AG09309 (cell line): ENCODE data around the gene MBLAC1.

Source experiments
- DNase-seq: peaks from one replicate; pipeline ENCODE4 v3.0.0-alpha.2; 2010; ENCODE audit warnings: low read depth
- H3K4me3 ChIP-seq: 2 replicates; pipeline ENCODE4 v1.5.1; 2011; ENCODE audit warnings: mild to moderate bottlenecking, low read depth, low read length, moderate library complexity; ENCODE audit not compliant: control insufficient read depth
- TF ChIP-seq, protein P1 (sequence below): IDR thresholded peaks from 2 replicates; pipeline ENCODE4 v1.5.1; 2011; ENCODE audit warnings: mild to moderate bottlenecking, low read depth, low read length, inconsistent platforms; ENCODE audit not compliant: insufficient read depth, control insufficient read depth; ENCODE audit errors: missing control alignments

The MBLAC1 gene

GRCh38 chr7:100099452-100099851, 27.3 kb upstream of the MBLAC1 start:
- TF ChIP-seq, protein P1, sequence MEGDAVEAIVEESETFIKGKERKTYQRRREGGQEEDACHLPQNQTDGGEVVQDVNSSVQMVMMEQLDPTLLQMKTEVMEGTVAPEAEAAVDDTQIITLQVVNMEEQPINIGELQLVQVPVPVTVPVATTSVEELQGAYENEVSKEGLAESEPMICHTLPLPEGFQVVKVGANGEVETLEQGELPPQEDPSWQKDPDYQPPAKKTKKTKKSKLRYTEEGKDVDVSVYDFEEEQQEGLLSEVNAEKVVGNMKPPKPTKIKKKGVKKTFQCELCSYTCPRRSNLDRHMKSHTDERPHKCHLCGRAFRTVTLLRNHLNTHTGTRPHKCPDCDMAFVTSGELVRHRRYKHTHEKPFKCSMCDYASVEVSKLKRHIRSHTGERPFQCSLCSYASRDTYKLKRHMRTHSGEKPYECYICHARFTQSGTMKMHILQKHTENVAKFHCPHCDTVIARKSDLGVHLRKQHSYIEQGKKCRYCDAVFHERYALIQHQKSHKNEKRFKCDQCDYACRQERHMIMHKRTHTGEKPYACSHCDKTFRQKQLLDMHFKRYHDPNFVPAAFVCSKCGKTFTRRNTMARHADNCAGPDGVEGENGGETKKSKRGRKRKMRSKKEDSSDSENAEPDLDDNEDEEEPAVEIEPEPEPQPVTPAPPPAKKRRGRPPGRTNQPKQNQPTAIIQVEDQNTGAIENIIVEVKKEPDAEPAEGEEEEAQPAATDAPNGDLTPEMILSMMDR: no peak
- peak overlapping the region; percentile 93 for H3K4me3 ChIP-seq
- no peak for DNase-seq

GRCh38 chr7:100100420-100101015, 26.2 kb upstream of the MBLAC1 start:
- peak; percentile 97 for DNase-seq
- H3K4me3 ChIP-seq: peak overlapping the region; percentile 93
- TF ChIP-seq, protein P1: no peak

- TF ChIP-seq, protein P1: no peak
- H3K4me3 ChIP-seq: peak within 1 kb of the TSS; percentile 93
- DNase-seq: peak; percentile 94
These were observed 25.5 kb upstream of the MBLAC1 start, which contains the start of the genes AP4M1 and MCM7 for GRCh38 chr7:100101016-100101862. Gene AP4M1 (plus strand): TSS chr7:100101643. CDS start chr7:100101715, 72 bp downstream. Gene MCM7 (minus strand): TSS chr7:100101397. CDS start chr7:100101294, 103 bp downstream.

DNA sequence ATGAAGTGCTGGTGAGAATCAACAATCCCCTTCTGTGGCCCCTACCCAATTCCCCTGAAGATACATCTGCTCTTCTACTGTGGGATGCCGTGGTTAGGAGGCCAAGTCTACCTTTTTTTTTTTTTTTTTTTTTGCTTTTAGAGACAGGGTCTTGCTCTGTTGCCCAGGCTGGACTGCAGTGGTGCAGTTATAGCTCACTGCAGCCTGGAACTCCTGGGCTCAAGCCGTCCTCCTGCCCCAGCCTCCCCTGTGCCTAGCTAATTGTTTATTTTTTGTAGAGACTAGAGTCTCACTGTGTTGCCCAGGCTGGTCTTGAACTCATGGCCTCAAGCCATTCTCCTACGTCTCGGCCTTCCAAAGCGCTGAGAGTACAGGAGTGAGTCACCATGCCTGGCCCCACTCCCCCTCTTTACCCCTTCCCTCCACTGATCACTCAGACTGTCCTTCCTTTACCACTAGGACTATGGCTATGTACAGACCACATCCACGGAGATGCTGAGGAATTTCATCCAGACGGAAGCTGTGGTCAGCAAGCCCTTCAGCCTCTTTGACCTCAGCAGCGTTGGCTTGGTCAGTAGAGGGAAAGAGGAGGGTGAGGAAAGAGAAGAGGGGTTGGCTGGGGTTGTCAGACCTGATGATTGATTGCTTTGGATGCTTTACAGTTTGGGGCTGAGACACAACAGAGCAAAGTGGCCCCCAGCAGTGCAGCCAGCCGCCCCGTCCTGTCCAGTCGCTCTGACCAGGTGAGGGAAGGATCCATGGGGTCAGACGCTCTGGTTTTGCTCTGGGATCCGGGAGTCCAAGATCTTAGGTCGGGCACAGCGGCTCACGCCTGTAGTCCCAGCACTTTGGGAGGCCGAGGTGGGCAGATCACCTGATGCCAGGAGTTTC, 23.6 kb upstream of the MBLAC1 start:
- DNase-seq: peak; percentile 55
- TF ChIP-seq, protein P1: no peak
- H3K4me3 ChIP-seq: no peak overlapping the region

- TF ChIP-seq, protein P1: no peak
- no peak for DNase-seq
- H3K4me3 ChIP-seq: no peak overlapping the region
These were observed 21.2 kb upstream of the MBLAC1 start for GRCh38 chr7:100105534-100105933.

DNA sequence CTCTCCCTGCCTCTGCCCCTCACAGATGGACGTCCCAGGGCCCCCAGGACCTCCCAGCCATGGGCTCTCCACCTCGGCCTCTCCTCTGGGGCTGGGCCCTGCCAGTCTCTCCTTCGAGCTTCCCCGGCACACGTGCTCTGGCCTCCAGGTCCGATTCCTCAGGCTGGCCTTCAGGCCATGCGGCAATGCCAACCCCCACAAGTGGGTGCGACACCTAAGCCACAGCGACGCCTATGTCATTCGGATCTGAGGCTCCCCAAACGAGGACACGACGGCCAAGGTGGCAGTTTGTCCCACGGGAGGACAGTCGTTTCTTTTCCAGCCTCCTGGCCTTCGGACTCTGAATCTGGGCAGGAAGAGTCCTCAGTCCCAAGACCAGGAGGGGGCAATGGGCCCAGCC, 20.1 kb upstream of the MBLAC1 start:
- TF ChIP-seq, protein P1: no peak
- H3K4me3 ChIP-seq: no peak overlapping the region
- no peak for DNase-seq
